B cell (primary cell): ENCODE data around the gene KLC4. TPM values are rescaled to one million over a fixed set of nuclear protein-coding genes. Genes with fewer than 3 reads are reported as not detected.

ENCODE experiments used
- ATAC-seq: fragments of 200-7000 bp; cut with Tn5 transposase; one replicate; pipeline ENCODE4 v1.10.0; 2021; ENCODE audit warnings: low read depth, mild to moderate bottlenecking, moderate number of reproducible peaks, moderate library complexity
- CTCF ChIA-PET: fragments of 350-600 bp; sonication (Branson Sonifier 250); formaldehyde crosslinking; loops from one replicate; lab custom pipeline; 2021; ENCODE audit warnings: antibody characterized with exemption, inconsistent platforms; lab: Charles Lee
- POLR2A ChIA-PET: fragments of 350-600 bp; sonication (Branson Sonifier 250); formaldehyde crosslinking; loops from one replicate; lab custom pipeline; 2021; ENCODE audit warnings: antibody characterized with exemption; lab: Charles Lee
- DNase-seq: peaks from one replicate; pipeline ENCODE4 v3.0.0; 2013
- H2AFZ ChIP-seq: 2 replicates; pipeline ENCODE4 v1.6.1; 2012; ENCODE audit warnings: mild to moderate bottlenecking, low read depth, low read length; ENCODE audit not compliant: insufficient read depth, poor library complexity, severe bottlenecking
- H3K27ac ChIP-seq, 2 donors: 1 replicate in 1 of 2; 2 replicates in 1 of 2; pipeline ENCODE4 v1.5.1; 2012 to 2013; ENCODE audit warnings: low read length in 2 of 2, mild to moderate bottlenecking in 2 of 2, moderate library complexity in 1 of 2
- H3K27me3 ChIP-seq, 4 experiments: fragments of 200-600 bp in 1 of 4; sonication (generic) in 1 of 4; replicated peaks in 1 of 4; 1 replicate in 2 of 4; 2 replicates in 2 of 4; pipeline versions ENCODE4 v1.6.1 to v1.7.0; 2013 to 2016; ENCODE audit warnings: low read length in 3 of 4, mild to moderate bottlenecking in 2 of 4, mixed read lengths in 1 of 4, moderate library complexity in 1 of 4; ENCODE audit not compliant: insufficient read depth in 4 of 4, control insufficient read depth in 3 of 4; ENCODE audit errors: control extremely low read depth in 1 of 4
- H3K36me3 ChIP-seq, 2 experiments: replicated peaks in 1 of 2; 1 replicate in 1 of 2; 2 replicates in 1 of 2; pipeline versions ENCODE4 v1.6.1 to v1.7.1; 2013; ENCODE audit warnings: low read length in 1 of 2; ENCODE audit not compliant: insufficient read depth in 2 of 2, control insufficient read depth in 1 of 2; ENCODE audit errors: control extremely low read depth in 1 of 2, extremely low read depth in 1 of 2
- H3K4me1 ChIP-seq, 2 donors: fragments of 200-600 bp in 1 of 2; sonication (generic) in 1 of 2; 1 replicate in 1 of 2; 2 replicates in 1 of 2; pipeline versions ENCODE4 v1.5.1 to v1.6.1; 2013 to 2017; ENCODE audit warnings: low read length in 2 of 2; ENCODE audit not compliant: control insufficient read depth in 2 of 2, insufficient read depth in 2 of 2
- H3K4me2 ChIP-seq: replicated peaks from 2 replicates; pipeline ENCODE3; 2012; ENCODE audit warnings: mild to moderate bottlenecking, low read depth, low read length; ENCODE audit not compliant: poor library complexity, severe bottlenecking
- H3K4me3 ChIP-seq, 5 experiments: fragments of 200-600 bp in 1 of 5; sonication (generic) in 1 of 5; 1 replicate in 3 of 5; 2 replicates in 2 of 5; pipeline versions ENCODE4 v1.5.1 to v1.7.0; 2011 to 2016; ENCODE audit warnings: low read length in 4 of 5, mild to moderate bottlenecking in 4 of 5, low read depth in 2 of 5, control low read depth in 1 of 5, moderate library complexity in 1 of 5; ENCODE audit not compliant: insufficient read depth in 1 of 5; ENCODE audit errors: control extremely low read depth in 1 of 5, extremely low read depth in 1 of 5
- H3K79me2 ChIP-seq: fragments of 200-600 bp; sonication (generic); one replicate; pipeline ENCODE4 v1.6.0; 2016; ENCODE audit warnings: low read length; ENCODE audit not compliant: control insufficient read depth, insufficient read depth
- H3K9ac ChIP-seq: fragments of 200-600 bp; sonication (generic); 2 replicates; pipeline ENCODE4 v1.6.1; 2017; ENCODE audit warnings: mild to moderate bottlenecking, low read length, moderate library complexity
- H3K9me3 ChIP-seq, 3 donors: one replicate each; pipeline versions ENCODE4 v1.6.1 to v1.7.1; 2013; ENCODE audit warnings: low read length in 2 of 3; ENCODE audit not compliant: control insufficient read depth in 2 of 3, insufficient read depth in 1 of 3; ENCODE audit errors: control extremely low read depth in 1 of 3
- H4K20me1 ChIP-seq: 2 replicates; pipeline ENCODE4 v1.6.0; 2012; ENCODE audit warnings: mild to moderate bottlenecking, low read length; ENCODE audit not compliant: insufficient read depth, control insufficient read depth, poor library complexity, severe bottlenecking
- H3K27ac Mint-ChIP-seq: one replicate; pipeline ENCODE4 v1.8.0; 2021; ENCODE audit warnings: mixed read lengths
- H3K27me3 Mint-ChIP-seq: one replicate; pipeline ENCODE4 v1.8.0; 2021; ENCODE audit warnings: mixed read lengths
- H3K4me1 Mint-ChIP-seq: one replicate; pipeline ENCODE4 v1.8.0; 2021; ENCODE audit warnings: mixed read lengths
- H3K4me3 Mint-ChIP-seq: one replicate; pipeline ENCODE4 v1.8.0; 2021; ENCODE audit warnings: mixed read lengths
- H3K9me3 Mint-ChIP-seq: one replicate; pipeline ENCODE4 v1.8.0; 2022; ENCODE audit warnings: mixed read lengths; ENCODE audit not compliant: insufficient read depth
- EZH2 ChIP-seq: IDR thresholded peaks from 2 replicates; pipeline ENCODE4 v1.6.1; 2012; ENCODE audit warnings: borderline replicate concordance, low read depth, mild to moderate bottlenecking, moderate library complexity, low read length; ENCODE audit not compliant: insufficient read depth, poor library complexity, severe bottlenecking
- WGBS: methylation state at CpG from one replicate; pipeline ENCODE4 v1.1.5; 2013; ENCODE audit warnings: missing lambda C conversion rate; ENCODE audit not compliant: insufficient coverage; 5-methylcytosine and 5-hydroxymethylcytosine counted together
- intact Hi-C: fragments of 100-400 bp; cut with micrococcal nuclease; formaldehyde crosslinking; loops from one replicate; pipeline ENCODE4 v1.10.0; 2022
- polyA plus RNA-seq: library from polyadenylated mRNA; depleted of rRNA; stranded (reverse); fragments of >200 nt; gene quantifications from 2 replicates; pipeline ENCODE4 v1.2.3, GENCODE V29; 2012
- total RNA-seq, 2 donors: library from RNA; stranded (reverse); fragments of 120-200 nt in 1 of 2; gene quantifications; 1 replicate in 1 of 2; 2 replicates in 1 of 2; pipeline versions ENCODE4 v1.2.3 to v1.2.4, GENCODE V29; 2013 to 2022
- TF ChIP-seq, protein P1 (sequence below): fragments of 200-600 bp; IDR thresholded peaks from one replicate; pipeline ENCODE4 v1.8.0; 2022; ENCODE audit warnings: antibody characterized with exemption, mild to moderate bottlenecking

KLC4 gene
- total and polyA plus RNA-seq, 2 donors (not counting 1 experiment from before 2014, with no cell fraction given), result 30.6 to 52.7 TPM

DNA sequence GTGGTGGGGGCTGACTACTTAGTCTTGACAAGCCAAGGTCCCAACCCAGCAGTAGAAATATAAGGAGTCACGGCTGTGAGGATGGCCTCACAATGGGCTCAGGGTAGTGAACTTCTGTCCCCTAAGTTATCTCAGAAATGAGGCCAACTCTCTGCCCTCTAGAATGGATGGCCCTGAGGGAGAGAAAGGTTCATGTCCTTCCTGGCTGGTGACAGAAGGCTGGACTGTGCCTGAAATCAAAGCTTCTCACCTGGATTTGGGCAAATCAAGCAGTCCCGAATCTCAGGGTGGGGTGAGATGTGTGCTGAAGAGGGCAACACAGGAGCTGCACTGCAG is 25.3 kb upstream of the KLC4 start:
- no peak for ATAC-seq
- Mint-ChIP-seq H3K4me1 (no peaks in the 10 kb centered on the region), H3K27ac (no peak overlapping the region), H3K9me3 (no peaks in the 10 kb centered on the region), H3K4me3 (no peak overlapping the region), H3K27me3 (no peaks in the 10 kb centered on the region)
- WGBS, result 100% methylated on average over 1 of the region's 2 CpGs
- no peaks in the 10 kb centered on the region for H3K9me3 ChIP-seq
- peaks cover 0 to 36% of the 10 kb centered on the region in 2 experiments for H3K36me3 ChIP-seq
- ChIA-PET POLR2A (interaction anchor here (1.1 kb wide), 1 partner anchor 13 kb away, joined by 4 read pairs; the partner anchor contains the start of gene RRP36), CTCF (no interaction called here)
- TF ChIP-seq, protein P1, sequence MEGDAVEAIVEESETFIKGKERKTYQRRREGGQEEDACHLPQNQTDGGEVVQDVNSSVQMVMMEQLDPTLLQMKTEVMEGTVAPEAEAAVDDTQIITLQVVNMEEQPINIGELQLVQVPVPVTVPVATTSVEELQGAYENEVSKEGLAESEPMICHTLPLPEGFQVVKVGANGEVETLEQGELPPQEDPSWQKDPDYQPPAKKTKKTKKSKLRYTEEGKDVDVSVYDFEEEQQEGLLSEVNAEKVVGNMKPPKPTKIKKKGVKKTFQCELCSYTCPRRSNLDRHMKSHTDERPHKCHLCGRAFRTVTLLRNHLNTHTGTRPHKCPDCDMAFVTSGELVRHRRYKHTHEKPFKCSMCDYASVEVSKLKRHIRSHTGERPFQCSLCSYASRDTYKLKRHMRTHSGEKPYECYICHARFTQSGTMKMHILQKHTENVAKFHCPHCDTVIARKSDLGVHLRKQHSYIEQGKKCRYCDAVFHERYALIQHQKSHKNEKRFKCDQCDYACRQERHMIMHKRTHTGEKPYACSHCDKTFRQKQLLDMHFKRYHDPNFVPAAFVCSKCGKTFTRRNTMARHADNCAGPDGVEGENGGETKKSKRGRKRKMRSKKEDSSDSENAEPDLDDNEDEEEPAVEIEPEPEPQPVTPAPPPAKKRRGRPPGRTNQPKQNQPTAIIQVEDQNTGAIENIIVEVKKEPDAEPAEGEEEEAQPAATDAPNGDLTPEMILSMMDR, result no peak
- no peak for TF ChIP-seq EZH2
- no peaks in the 10 kb centered on the region for H3K27me3 ChIP-seq
- H4K20me1 ChIP-seq, result no peaks in the 10 kb centered on the region
- no peaks in the 10 kb centered on the region for H3K79me2 ChIP-seq
- no peak for DNase-seq
- H3K4me2 ChIP-seq, result no peak overlapping the region
- H2AFZ ChIP-seq, result no peak overlapping the region
- H3K4me3 ChIP-seq, result no peak overlapping the region
- no peak overlapping the region for H3K27ac ChIP-seq
- no peak overlapping the region for H3K9ac ChIP-seq
- H3K4me1 ChIP-seq, result no peaks in the 10 kb centered on the region
- intact Hi-C loops, result no loop called here

DNA sequence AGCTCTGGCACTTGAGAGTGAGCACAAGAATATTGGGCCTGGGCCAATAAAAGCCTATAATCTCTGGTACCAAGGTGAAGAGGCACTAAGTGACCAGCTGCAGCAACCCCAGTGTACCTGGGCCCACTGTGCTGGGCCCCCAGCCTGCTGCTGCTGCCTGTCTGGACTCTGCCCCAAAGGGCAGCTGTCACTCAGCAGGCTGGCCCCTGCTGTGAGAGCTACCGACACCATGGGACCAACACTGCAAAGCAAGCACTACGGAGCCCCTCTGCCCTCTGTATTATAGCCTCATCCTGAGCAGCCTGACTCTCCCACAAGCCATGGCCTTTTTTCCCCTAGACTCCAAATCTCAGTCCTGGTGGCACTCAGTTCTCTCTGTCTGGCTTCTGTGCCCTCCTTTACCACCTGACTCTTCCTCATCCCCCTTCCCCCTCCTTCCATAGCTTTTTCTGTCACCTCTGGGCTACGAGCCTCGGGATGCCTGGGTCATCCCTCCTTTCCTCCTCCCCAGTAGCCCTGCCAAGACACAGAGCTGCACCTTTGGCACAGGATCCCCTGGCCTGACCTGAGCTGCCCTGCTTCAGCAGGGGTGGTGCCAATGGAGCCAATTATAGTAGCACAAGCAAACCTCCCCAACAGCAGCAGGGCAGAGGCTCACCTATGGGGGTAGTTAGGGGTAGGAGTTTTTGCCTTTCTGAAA is 23.8 kb upstream of the KLC4 start:
- Mint-ChIP-seq H3K27me3 (no peaks in the 10 kb centered on the region), H3K27ac (no peak overlapping the region), H3K4me3 (no peak overlapping the region), H3K9me3 (no peaks in the 10 kb centered on the region), H3K4me1 (no peaks in the 10 kb centered on the region)
- Histone ChIP-seq H3K27ac (no peak overlapping the region), H2AFZ (no peak overlapping the region), H3K9ac (no peak overlapping the region), H3K4me1 (no peaks in the 10 kb centered on the region), H3K79me2 (no peaks in the 10 kb centered on the region), H3K27me3 (no peaks in the 10 kb centered on the region), H4K20me1 (no peaks in the 10 kb centered on the region), H3K9me3 (no peaks in the 10 kb centered on the region), H3K4me3 (no peak overlapping the region), H3K4me2 (no peak overlapping the region), H3K36me3 (peaks cover 0 to 33% of the 10 kb centered on the region in 2 experiments)
- ATAC-seq (no peak), DNase-seq (no peak)
- WGBS, result 98% methylated on average over 4 of the region's 4 CpGs
- TF ChIP-seq EZH2, result no peak
- TF ChIP-seq, protein P1, result no peak
- intact Hi-C loops, result no loop called here
- ChIA-PET CTCF (interaction anchor here (0.6 kb wide), 1 partner anchor 1088 kb away, joined by 3 read pairs; no protein-coding TSS in a partner anchor), POLR2A (no interaction called here)
